Vagina (tissue), 2 donors: ENCODE results near the gene ARHGAP20. TPM values are rescaled to one million over a fixed set of nuclear protein-coding genes. Genes with fewer than 3 reads are reported as not detected.
A peak's percentile ranks its signal among the peaks of the same experiment; 100 is the strongest.

Experiments
- DNase-seq, 2 donors: peaks; one replicate each; pipeline ENCODE4 v3.0.0-alpha.2; 2017; ENCODE audit errors: extremely low spot score in 2 of 2
- H3K27ac ChIP-seq: fragments of 200-600 bp; sonication (generic); one replicate; pipeline ENCODE4 v1.5.1; 2019
- H3K27me3 ChIP-seq: fragments of 200-600 bp; sonication (generic); one replicate; pipeline ENCODE4 v1.5.1; 2019
- H3K36me3 ChIP-seq, 2 donors: fragments of 200-600 bp; sonication (generic); one replicate each; pipeline ENCODE4 v1.5.1; 2017 to 2019
- H3K4me1 ChIP-seq: fragments of 200-600 bp; sonication (generic); one replicate; pipeline ENCODE4 v1.5.1; 2019
- H3K4me3 ChIP-seq, 2 donors: fragments of 200-600 bp; sonication (generic); 1 replicate in 1 of 2; 2 replicates in 1 of 2; pipeline ENCODE4 v1.5.1; 2016 to 2019
- H3K9me3 ChIP-seq: fragments of 200-600 bp; sonication (generic); one replicate; pipeline ENCODE4 v1.5.1; 2019
- POLR2A ChIP-seq, 2 donors: fragments of 450-650 bp; IDR thresholded peaks; one replicate each; pipeline ENCODE4 v1.6.1; 2017; ENCODE audit warnings: antibody characterized with exemption in 2 of 2, mild to moderate bottlenecking in 2 of 2, moderate library complexity in 2 of 2
- POLR2AphosphoS5 ChIP-seq, 2 donors: sonication (generic); formaldehyde crosslinking; IDR thresholded peaks; one replicate each; pipeline ENCODE4 v1.9.0; 2017; ENCODE audit warnings: antibody characterized with exemption in 2 of 2, mild to moderate bottlenecking in 2 of 2, low read depth in 1 of 2; ENCODE audit not compliant: insufficient read depth in 1 of 2
- intact Hi-C: fragments of 100-400 bp; cut with DNase I; formaldehyde crosslinking; loops from one replicate; pipeline ENCODE4 v1.15.1; 2023
- total RNA-seq: library from RNA; depleted of rRNA; stranded (reverse); fragments of >200 nt; gene quantifications from one replicate; pipeline ENCODE4 v1.2.3, GENCODE V29; 2016
- TF ChIP-seq, protein P1 (sequence below), 3 experiments: fragments of 450-650 bp in 2 of 3; fragments of 200-600 bp in 1 of 3; sonication (generic) in 1 of 3; IDR thresholded peaks; one replicate each; pipeline ENCODE4 v1.5.1; 2017 to 2019; ENCODE audit warnings: antibody characterized with exemption in 3 of 3, mild to moderate bottlenecking in 2 of 3, moderate library complexity in 2 of 3

Gene ARHGAP20
- total RNA-seq, 1 donor from 2014 or later: 3.4 TPM

- TF ChIP-seq POLR2A (IDR thresholded peaks at IDR 0.05): no peak
- no peak for DNase-seq
- no peaks in the 10 kb centered on the region for H3K36me3 ChIP-seq
- H3K9me3 ChIP-seq: no peaks in the 10 kb centered on the region
- H3K4me3 ChIP-seq: no peak overlapping the region
- H3K27me3 ChIP-seq: no peaks in the 10 kb centered on the region
- intact Hi-C loops: no loop called here
- no peaks in the 10 kb centered on the region for H3K4me1 ChIP-seq
- no peak overlapping the region for H3K27ac ChIP-seq
Observed at GRCh38 chr11:110565357-110566336, 146.6 kb downstream of the ARHGAP20 start.

GRCh38 chr11:110564676-110565356 is 147.4 kb downstream of the ARHGAP20 start:
- intact Hi-C loops: no loop called here
- TF ChIP-seq POLR2AphosphoS5 (IDR thresholded peaks at IDR 0.05; ENCODE audit: insufficient read depth in 1 of 2, low read depth in 1 of 2) (no peak), POLR2A (IDR thresholded peaks at IDR 0.05) (no peak)
- TF ChIP-seq, protein P1, sequence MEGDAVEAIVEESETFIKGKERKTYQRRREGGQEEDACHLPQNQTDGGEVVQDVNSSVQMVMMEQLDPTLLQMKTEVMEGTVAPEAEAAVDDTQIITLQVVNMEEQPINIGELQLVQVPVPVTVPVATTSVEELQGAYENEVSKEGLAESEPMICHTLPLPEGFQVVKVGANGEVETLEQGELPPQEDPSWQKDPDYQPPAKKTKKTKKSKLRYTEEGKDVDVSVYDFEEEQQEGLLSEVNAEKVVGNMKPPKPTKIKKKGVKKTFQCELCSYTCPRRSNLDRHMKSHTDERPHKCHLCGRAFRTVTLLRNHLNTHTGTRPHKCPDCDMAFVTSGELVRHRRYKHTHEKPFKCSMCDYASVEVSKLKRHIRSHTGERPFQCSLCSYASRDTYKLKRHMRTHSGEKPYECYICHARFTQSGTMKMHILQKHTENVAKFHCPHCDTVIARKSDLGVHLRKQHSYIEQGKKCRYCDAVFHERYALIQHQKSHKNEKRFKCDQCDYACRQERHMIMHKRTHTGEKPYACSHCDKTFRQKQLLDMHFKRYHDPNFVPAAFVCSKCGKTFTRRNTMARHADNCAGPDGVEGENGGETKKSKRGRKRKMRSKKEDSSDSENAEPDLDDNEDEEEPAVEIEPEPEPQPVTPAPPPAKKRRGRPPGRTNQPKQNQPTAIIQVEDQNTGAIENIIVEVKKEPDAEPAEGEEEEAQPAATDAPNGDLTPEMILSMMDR (IDR thresholded peaks at IDR 0.05): no peak

GRCh38 chr11:110544779-110545178 is 167.5 kb downstream of the ARHGAP20 start:
- intact Hi-C loops: no loop called here
- no peaks in the 10 kb centered on the region for H3K4me1 ChIP-seq
- DNase-seq: no peak
- H3K27ac ChIP-seq: no peak overlapping the region
- no peaks in the 10 kb centered on the region for H3K36me3 ChIP-seq
- H3K27me3 ChIP-seq: no peaks in the 10 kb centered on the region
- TF ChIP-seq POLR2AphosphoS5 (IDR thresholded peaks at IDR 0.05; ENCODE audit: insufficient read depth in 1 of 2, low read depth in 1 of 2): no peak
- no peak for TF ChIP-seq POLR2A (IDR thresholded peaks at IDR 0.05)
- TF ChIP-seq, protein P1 (IDR thresholded peaks at IDR 0.05): no peak
- H3K9me3 ChIP-seq: no peaks in the 10 kb centered on the region
- H3K4me3 ChIP-seq: no peak overlapping the region

More at GRCh38 chr11:110564676-110565356, 147.4 kb downstream of the ARHGAP20 start:
- no peaks in the 10 kb centered on the region for H3K4me1 ChIP-seq
- H3K27me3 ChIP-seq: no peaks in the 10 kb centered on the region
- H3K4me3 ChIP-seq: no peak overlapping the region
- no peaks in the 10 kb centered on the region for H3K36me3 ChIP-seq
- H3K27ac ChIP-seq: no peak overlapping the region
- DNase-seq: no peak
- no peaks in the 10 kb centered on the region for H3K9me3 ChIP-seq

DNA sequence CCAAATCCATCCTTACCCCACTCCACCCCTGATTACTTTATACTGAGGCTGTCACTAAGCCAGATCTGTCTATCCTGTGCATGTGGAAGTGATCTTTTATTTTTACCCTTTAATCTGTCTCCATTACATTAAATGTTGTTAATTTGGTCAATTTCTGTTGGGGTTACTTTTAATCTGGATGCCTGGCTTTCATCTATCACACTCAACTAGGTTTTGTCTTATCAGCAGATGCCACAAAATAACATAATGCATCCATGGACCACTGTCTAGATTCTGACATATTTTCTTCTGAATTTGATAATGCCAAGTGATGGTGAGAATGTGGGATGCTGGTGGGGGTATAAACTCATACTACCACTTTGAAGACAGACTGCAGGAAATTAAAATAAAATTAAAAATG is 174.1 kb downstream of the ARHGAP20 start:
- Histone ChIP-seq H3K27me3 (no peaks in the 10 kb centered on the region), H3K4me3 (no peak overlapping the region), H3K9me3 (no peaks in the 10 kb centered on the region), H3K4me1 (no peaks in the 10 kb centered on the region), H3K27ac (no peak overlapping the region), H3K36me3 (no peaks in the 10 kb centered on the region)
- no peak for DNase-seq
- intact Hi-C loops: no loop called here
- TF ChIP-seq POLR2AphosphoS5 (IDR thresholded peaks at IDR 0.05; ENCODE audit: insufficient read depth in 1 of 2, low read depth in 1 of 2) (no peak), POLR2A (IDR thresholded peaks at IDR 0.05) (no peak)
- TF ChIP-seq, protein P1 (IDR thresholded peaks at IDR 0.05): no peak

DNA sequence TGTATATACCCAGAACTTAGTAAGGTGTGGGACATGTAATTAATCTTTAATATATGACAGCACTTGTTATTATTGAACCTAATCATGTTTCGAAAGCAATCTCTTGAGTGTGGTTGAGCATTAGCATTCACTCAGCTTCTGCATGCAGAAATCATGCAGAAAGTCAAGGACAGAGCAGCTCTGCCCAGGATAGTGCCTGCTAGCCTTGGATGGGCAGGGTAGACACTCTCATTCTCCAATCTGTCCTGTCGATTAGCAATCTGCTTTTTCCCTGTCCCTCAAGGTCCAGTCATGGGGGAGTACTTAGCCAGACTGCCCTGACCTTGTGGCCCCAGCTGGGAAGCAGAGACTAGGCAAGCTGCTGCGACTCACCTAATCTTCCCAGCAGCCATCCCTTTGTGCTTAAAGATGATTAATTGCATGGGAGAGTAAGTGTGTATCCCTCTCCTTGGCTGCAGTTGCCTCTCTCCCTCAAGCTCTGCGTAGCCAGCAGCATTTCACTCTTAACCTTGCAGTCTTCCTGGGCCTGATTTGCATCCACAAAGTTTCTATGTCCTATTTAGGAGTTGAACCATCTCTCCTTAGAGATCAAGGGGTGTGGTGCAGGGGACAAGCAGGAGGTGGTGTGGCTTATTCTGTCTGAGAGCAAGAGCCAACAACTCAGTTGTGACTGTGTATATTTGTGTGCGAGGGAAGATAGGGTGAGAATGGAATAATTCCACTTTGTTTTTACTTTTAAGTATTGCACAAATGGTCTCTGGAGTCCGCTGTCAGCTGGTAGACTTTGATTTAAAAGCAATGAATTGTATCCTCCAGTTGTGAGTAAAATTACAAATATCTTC is 181.1 kb downstream of the ARHGAP20 start:
- peak in 1 of 2 donors; percentile 58 for DNase-seq
- intact Hi-C loops: no loop called here
- H3K27ac ChIP-seq: no peak overlapping the region

More for the DNA sequence above, 181.1 kb downstream of the ARHGAP20 start:
- Histone ChIP-seq H3K27me3 (no peaks in the 10 kb centered on the region), H3K9me3 (no peaks in the 10 kb centered on the region), H3K4me1 (no peaks in the 10 kb centered on the region), H3K4me3 (no peak overlapping the region), H3K36me3 (no peaks in the 10 kb centered on the region)
- TF ChIP-seq POLR2AphosphoS5 (IDR thresholded peaks at IDR 0.05; ENCODE audit: insufficient read depth in 1 of 2, low read depth in 1 of 2) (no peak), POLR2A (IDR thresholded peaks at IDR 0.05) (no peak)
- TF ChIP-seq, protein P1 (IDR thresholded peaks at IDR 0.05): no peak
